Left kidney (tissue), 2 donors: ENCODE results near the gene ZAR1L. TPM values are rescaled to one million over a fixed set of nuclear protein-coding genes. Genes with fewer than 3 reads are reported as not detected.

Experiments
- DNase-seq: peaks from one replicate; pipeline ENCODE4 v3.0.0-alpha.2; 2013
- polyA plus RNA-seq: library from polyadenylated mRNA; unstranded; fragments of 120-200 nt; gene quantifications from one replicate; pipeline ENCODE4 v1.2.1, GENCODE V29; 2013; ENCODE audit not compliant: insufficient read length

ZAR1L gene
- polyA plus RNA-seq, 1 donor: not detected

- no peak for DNase-seq
Observed at GRCh38 chr13:32255724-32256109, 59.4 kb downstream of the ZAR1L start.

GRCh38 chr13:32254916-32255723 is 60.0 kb downstream of the ZAR1L start:
- no peak for DNase-seq

GRCh38 chr13:32254416-32254815 is 60.7 kb downstream of the ZAR1L start:
- DNase-seq: no peak

GRCh38 chr13:32253911-32254399 is 61.2 kb downstream of the ZAR1L start:
- DNase-seq: no peak

Other genes starting within 250 kb of the ZAR1L start
- 17.6 TPM for gene BRCA2, start 145 bp upstream of the ZAR1L start, polyA plus RNA-seq
- 29.9 TPM for gene N4BP2L1, start 112.8 kb upstream of the ZAR1L start, polyA plus RNA-seq
- gene N4BP2L2, start 223.4 kb upstream of the ZAR1L start, polyA plus RNA-seq: 274 TPM